IMR-90 (cell line): ENCODE measurements around the gene DPYSL3. TPM values are rescaled to one million over a fixed set of nuclear protein-coding genes. Genes with fewer than 3 reads are reported as not detected.

Experiments used
- ATAC-seq: fragments of 200-7000 bp; cut with Tn5 transposase; 2 replicates; pipeline ENCODE4 v1.9.1; 2020; ENCODE audit warnings: low read depth, mild to moderate bottlenecking, moderate library complexity
- BruUV-seq: library from RNA; stranded (reverse); fragments of 400-500 nt; replicated peaks from 2 replicates; lab custom pipeline; 2021; lab: Mats Ljungman, UMichigan
- CTCF ChIA-PET: fragments of 300-600 bp; formaldehyde crosslinking; extraction: SDS; loops from one replicate; lab custom pipeline; 2021; ENCODE audit warnings: antibody characterized with exemption; lab: Yijun Ruan, JAX
- POLR2A ChIA-PET: fragments of 300-600 bp; sonication (Branson Sonifier 250); formaldehyde crosslinking; loops from one replicate; lab custom pipeline; 2022; ENCODE audit warnings: antibody characterized with exemption; ENCODE audit not compliant: unreplicated experiment; lab: Charles Lee
- DNase-seq: peaks from one replicate; pipeline ENCODE4 v3.0.0; 2013
- H2AFZ ChIP-seq: replicated peaks from 2 replicates; pipeline ENCODE3; 2013; ENCODE audit warnings: low read length, mild to moderate bottlenecking; ENCODE audit not compliant: poor library complexity
- H2AK5ac ChIP-seq: 2 replicates; pipeline ENCODE4 v1.6.1; 2013; ENCODE audit warnings: low read depth, low read length, inconsistent platforms
- H2AK9ac ChIP-seq: replicated peaks from 2 replicates; pipeline ENCODE3; 2013; ENCODE audit warnings: mild to moderate bottlenecking, low read depth, low read length, moderate library complexity; ENCODE audit not compliant: poor library complexity
- H2BK120ac ChIP-seq: 2 replicates; pipeline ENCODE4 v1.6.1; 2013; ENCODE audit warnings: low read depth, low read length, inconsistent platforms
- H2BK15ac ChIP-seq: 3 replicates; pipeline ENCODE4 v1.6.1; 2013; ENCODE audit warnings: low read depth, low read length, inconsistent platforms
- H2BK20ac ChIP-seq: 2 replicates; pipeline ENCODE4 v1.6.1; 2013; ENCODE audit warnings: low read depth, mild to moderate bottlenecking, inconsistent platforms, low read length, moderate library complexity
- H2BK5ac ChIP-seq: 2 replicates; pipeline ENCODE4 v1.6.1; 2013; ENCODE audit warnings: mild to moderate bottlenecking, low read depth, low read length, inconsistent platforms; ENCODE audit not compliant: poor library complexity, severe bottlenecking
- H3K14ac ChIP-seq: replicated peaks from 2 replicates; pipeline ENCODE4 v1.6.1; 2013; ENCODE audit warnings: low read depth, low read length, inconsistent platforms
- H3K18ac ChIP-seq: 2 replicates; pipeline ENCODE4 v1.6.1; 2013; ENCODE audit warnings: low read depth, low read length, control low read depth
- H3K23ac ChIP-seq: 2 replicates; pipeline ENCODE4 v1.6.1; 2013; ENCODE audit warnings: low read depth, low read length, inconsistent platforms
- H3K27ac ChIP-seq: 2 replicates; pipeline ENCODE4 v1.5.1; 2013; ENCODE audit warnings: mild to moderate bottlenecking, control low read depth, low read length; ENCODE audit not compliant: insufficient read depth
- H3K27me3 ChIP-seq: 2 replicates; pipeline ENCODE4 v1.6.1; 2013; ENCODE audit warnings: low read length; ENCODE audit not compliant: control insufficient read depth, insufficient read depth
- H3K36me3 ChIP-seq: 2 replicates; pipeline ENCODE4 v1.6.1; 2013; ENCODE audit warnings: low read length, mixed read lengths; ENCODE audit not compliant: control insufficient read depth, insufficient read depth
- H3K4ac ChIP-seq: 2 replicates; pipeline ENCODE4 v1.6.1; 2013; ENCODE audit warnings: low read depth, low read length, inconsistent platforms
- H3K4me1 ChIP-seq: 2 replicates; pipeline ENCODE4 v1.6.1; 2013; ENCODE audit warnings: low read length, mixed read lengths; ENCODE audit not compliant: control insufficient read depth, insufficient read depth
- H3K4me2 ChIP-seq: 2 replicates; pipeline ENCODE4 v1.6.1; 2013; ENCODE audit warnings: low read depth, mild to moderate bottlenecking, control low read depth, low read length, moderate library complexity
- H3K4me3 ChIP-seq: 2 replicates; pipeline ENCODE4 v1.5.1; 2013; ENCODE audit warnings: low read depth, mild to moderate bottlenecking, control low read depth, low read length, moderate library complexity; ENCODE audit not compliant: insufficient read depth
- H3K56ac ChIP-seq: 2 replicates; pipeline ENCODE4 v1.6.1; 2013; ENCODE audit warnings: low read length, inconsistent platforms; ENCODE audit not compliant: insufficient read depth; ENCODE audit errors: extremely low read depth
- H3K79me1 ChIP-seq, 2 experiments: 2 replicates each; pipeline ENCODE4 v1.6.1; 2013; ENCODE audit warnings: low read length in 2 of 2, inconsistent platforms in 1 of 2, low read depth in 1 of 2
- H3K9ac ChIP-seq: 2 replicates; pipeline ENCODE4 v1.6.1; 2013; ENCODE audit warnings: low read depth, low read length, control low read depth
- H3K9me1 ChIP-seq: 2 replicates; pipeline ENCODE4 v1.6.1; 2013; ENCODE audit warnings: low read length, inconsistent platforms; ENCODE audit not compliant: insufficient read depth
- H3K9me3 ChIP-seq: 2 replicates; pipeline ENCODE4 v1.6.1; 2013; ENCODE audit warnings: low read length; ENCODE audit not compliant: control insufficient read depth, insufficient read depth
- H4K20me1 ChIP-seq: 2 replicates; pipeline ENCODE4 v1.6.1; 2013; ENCODE audit warnings: low read length, inconsistent platforms; ENCODE audit not compliant: insufficient read depth
- H4K5ac ChIP-seq: 2 replicates; pipeline ENCODE4 v1.6.1; 2013; ENCODE audit warnings: mild to moderate bottlenecking, low read depth, low read length, control low read depth
- H4K8ac ChIP-seq, 2 experiments: 2 replicates each; pipeline ENCODE4 v1.6.1; 2013; ENCODE audit warnings: low read depth in 2 of 2, low read length in 2 of 2, control low read depth in 1 of 2, inconsistent platforms in 1 of 2
- H4K91ac ChIP-seq: 2 replicates; pipeline ENCODE4 v1.6.1; 2013; ENCODE audit warnings: low read depth, low read length, inconsistent platforms; ENCODE audit not compliant: insufficient read depth
- BHLHE40 ChIP-seq: fragments of 150-350 bp; IDR thresholded peaks from 2 replicates; pipeline ENCODE4 v1.6.1; 2016; ENCODE audit warnings: mild to moderate bottlenecking, low read depth, low read length
- CEBPB ChIP-seq: IDR thresholded peaks from 2 replicates; pipeline ENCODE4 v1.6.1; 2012; ENCODE audit warnings: low read depth, low read length, improper control_type of control experiment
- CHD1 ChIP-seq: IDR thresholded peaks from 2 replicates; pipeline ENCODE4 v1.6.1; 2012; ENCODE audit warnings: low read depth, low read length, improper control_type of control experiment
- CTCF ChIP-seq: conservative IDR thresholded peaks from 2 replicates; pipeline ENCODE4 v1.5.1; 2012; ENCODE audit warnings: mild to moderate bottlenecking, low read depth, low read length, improper control_type of control experiment
- ELK1 ChIP-seq: fragments of 150-350 bp; IDR thresholded peaks from 2 replicates; pipeline ENCODE4 v1.6.1; 2016; ENCODE audit warnings: low read depth, mild to moderate bottlenecking, low read length, moderate library complexity, borderline replicate concordance
- FOS ChIP-seq: fragments of 150-350 bp; IDR thresholded peaks from 2 replicates; pipeline ENCODE4 v1.6.1; 2016; ENCODE audit warnings: low read depth, low read length
- MAFK ChIP-seq: IDR thresholded peaks from 2 replicates; pipeline ENCODE4 v1.6.1; 2012; ENCODE audit warnings: low read depth, low read length, improper control_type of control experiment
- MAZ ChIP-seq: IDR thresholded peaks from 2 replicates; pipeline ENCODE4 v1.6.1; 2012; ENCODE audit warnings: low read depth, mild to moderate bottlenecking, low read length, improper control_type of control experiment, moderate library complexity, borderline replicate concordance
- MXI1 ChIP-seq: IDR thresholded peaks from 2 replicates; pipeline ENCODE4 v1.6.1; 2012; ENCODE audit warnings: low read depth, mild to moderate bottlenecking, low read length, moderate library complexity, borderline replicate concordance
- NFE2L2 ChIP-seq: fragments of 150-350 bp; IDR thresholded peaks from 2 replicates; pipeline ENCODE4 v1.6.1; 2016; ENCODE audit warnings: low read depth, mild to moderate bottlenecking, low read length
- POLR2A ChIP-seq: IDR thresholded peaks from 2 replicates; pipeline ENCODE4 v1.6.1; 2012; ENCODE audit warnings: mild to moderate bottlenecking, low read depth, low read length
- RAD21 ChIP-seq: IDR thresholded peaks from 2 replicates; pipeline ENCODE4 v1.6.1; 2012; ENCODE audit warnings: low read length, improper control_type of control experiment
- RCOR1 ChIP-seq: IDR thresholded peaks from 2 replicates; pipeline ENCODE4 v1.6.1; 2012; ENCODE audit warnings: mild to moderate bottlenecking, low read length, improper control_type of control experiment; ENCODE audit not compliant: insufficient replicate concordance
- RFX5 ChIP-seq: IDR thresholded peaks from 2 replicates; pipeline ENCODE4 v1.8.0; 2012; ENCODE audit warnings: low read depth, mild to moderate bottlenecking, low read length, moderate library complexity
- SMC3 ChIP-seq: fragments of 150-350 bp; IDR thresholded peaks from 2 replicates; pipeline ENCODE4 v1.6.1; 2016; ENCODE audit warnings: low read depth, mild to moderate bottlenecking, antibody characterized with exemption, low read length, moderate library complexity
- USF2 ChIP-seq: fragments of 150-350 bp; IDR thresholded peaks from 2 replicates; pipeline ENCODE4 v1.6.1; 2017; ENCODE audit warnings: mild to moderate bottlenecking, antibody characterized with exemption, low read length, low read depth
- WGBS, 2 experiments: methylation state at CpG; one replicate each; pipeline versions ENCODE4 v1.1.5 to v1.1.7; 2013; ENCODE audit warnings: missing lambda C conversion rate in 2 of 2; ENCODE audit not compliant: insufficient read length in 1 of 2; ENCODE audit errors: extremely low coverage in 2 of 2; 5-methylcytosine and 5-hydroxymethylcytosine counted together
- dilution Hi-C: fragments of 300-500 bp; cut with HindIII; formaldehyde crosslinking; loops from one replicate; pipeline ENCODE4 v1.14.3; 2018; ENCODE audit warnings: low sequenced_read_pairs; ENCODE audit not compliant: unreplicated experiment
- in situ Hi-C: fragments of 300-500 bp; cut with MboI; formaldehyde crosslinking; loops from 3 replicates; pipeline ENCODE4 v1.14.3; 2019; ENCODE audit warnings: low sequenced_read_pairs, inconsistent platforms, mixed read lengths
- intact Hi-C: fragments of 100-400 bp; cut with micrococcal nuclease; formaldehyde crosslinking; loops from 2 replicates; pipeline ENCODE4 v1.10.0; 2022
- polyA plus RNA-seq, 3 experiments: library from polyadenylated mRNA; depleted of rRNA; stranded (reverse); fragments of >200 nt; gene quantifications; 2 replicates each; pipeline ENCODE4 v1.2.3, GENCODE V29; 2012; ENCODE audit warnings: low replicate concordance in 1 of 3
- total RNA-seq: library from RNA; depleted of rRNA; stranded (reverse); fragments of >200 nt; gene quantifications from 2 replicates; pipeline ENCODE4 v1.2.3, GENCODE V29; 2012

The DPYSL3 gene
- total and polyA plus RNA-seq, 2 of the 4 experiments (the other 2 are of a cell fraction): 50.2 to 60.9 TPM

GRCh38 chr5:147485046-147485445 lies 24.8 kb downstream of the DPYSL3 start:
- Histone ChIP-seq H3K36me3 (no peaks in the 10 kb centered on the region), H2BK15ac (no peak overlapping the region), H3K27me3 (no peaks in the 10 kb centered on the region), H3K9me3 (no peaks in the 10 kb centered on the region), H3K27ac (no peak overlapping the region), H3K79me1 (peaks cover 36 to 51% of the 10 kb centered on the region in 2 experiments; a peak in 3 of 4 replicates), H4K8ac (peak overlapping the region in 1 of 2 experiments; percentile 39; a peak in 1 of 4 replicates), H3K4me3 (no peak overlapping the region), H3K4ac (no peak overlapping the region), H3K56ac (no peak overlapping the region), H2AFZ (no peak overlapping the region), H2BK120ac (no peak overlapping the region; the same call in 1 of the 2 replicates), H3K14ac (no peak overlapping the region), H4K91ac (no peak overlapping the region; the same call in 1 of the 2 replicates), H3K23ac (no peak overlapping the region), H2BK5ac (peak overlapping the region; percentile 25), H2BK20ac (no peak overlapping the region), H4K5ac (no peak overlapping the region), H3K9ac (no peak overlapping the region), H3K4me1 (peaks cover 16% of the 10 kb centered on the region), H3K18ac (peak overlapping the region; percentile 2; the same call in 1 of the 2 replicates), H4K20me1 (0 out of 2 replicates have a peak, but pooled peaks cover 4% of the 10 kb centered on the region), H2AK5ac (no peak overlapping the region), H3K4me2 (peak overlapping the region; percentile 14; the same call in 1 of the 2 replicates), H3K9me1 (peaks cover 7% of the 10 kb centered on the region), H2AK9ac (no peak overlapping the region)
- ChIA-PET POLR2A (no interaction called here), CTCF (no interaction called here)
- no TSS peak for BruUV-seq
- in situ Hi-C loops: no loop called here
- dilution Hi-C loops: no loop called here
- intact Hi-C loops: no loop called here
- no CpG with 5 or more reads among the region's 6 CpGs for WGBS, 2 experiments
- peak; percentile 8 for ATAC-seq
- peak; percentile 56 for DNase-seq
- no peak for TF ChIP-seq RCOR1
- TF ChIP-seq CEBPB: no peak
- TF ChIP-seq BHLHE40: no peak
- no peak for TF ChIP-seq ELK1
- TF ChIP-seq MAFK: no peak
- TF ChIP-seq NFE2L2: no peak
- no peak for TF ChIP-seq POLR2A
- no peak for TF ChIP-seq RAD21
- TF ChIP-seq MXI1: no peak
- TF ChIP-seq FOS: no peak
- TF ChIP-seq SMC3: no peak
- no peak for TF ChIP-seq CTCF
- no peak for TF ChIP-seq CHD1
- TF ChIP-seq RFX5: no peak
- no peak for TF ChIP-seq USF2
- no peak for TF ChIP-seq MAZ
